GM03348 (cell line): ENCODE measurements around the gene TMEM117.

ENCODE experiments used
- DNase-seq: peaks from one replicate; pipeline ENCODE4 v3.0.0; 2012; ENCODE audit warnings: low spot score

TMEM117 gene

DNA sequence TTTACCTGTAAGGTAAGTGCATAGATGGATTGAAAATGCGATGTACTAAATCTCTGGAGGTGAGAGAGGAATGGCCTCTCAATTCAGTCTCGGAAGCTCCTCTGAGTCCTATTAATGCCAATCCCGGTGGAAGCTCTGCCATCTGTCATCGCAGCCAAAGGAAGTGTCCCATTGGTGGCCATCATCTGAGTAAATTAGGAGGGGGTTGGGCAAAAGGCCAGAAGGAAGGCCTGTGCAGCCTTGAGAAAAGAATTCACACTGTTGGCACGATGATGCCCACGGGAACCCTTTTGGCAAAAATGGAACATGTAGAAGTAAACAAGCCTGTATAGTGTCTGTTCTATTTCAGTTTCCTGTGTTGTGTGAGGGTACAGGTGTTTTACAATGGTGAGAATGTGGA, 545.5 kb downstream of the TMEM117 start:
- no peak for DNase-seq

DNA sequence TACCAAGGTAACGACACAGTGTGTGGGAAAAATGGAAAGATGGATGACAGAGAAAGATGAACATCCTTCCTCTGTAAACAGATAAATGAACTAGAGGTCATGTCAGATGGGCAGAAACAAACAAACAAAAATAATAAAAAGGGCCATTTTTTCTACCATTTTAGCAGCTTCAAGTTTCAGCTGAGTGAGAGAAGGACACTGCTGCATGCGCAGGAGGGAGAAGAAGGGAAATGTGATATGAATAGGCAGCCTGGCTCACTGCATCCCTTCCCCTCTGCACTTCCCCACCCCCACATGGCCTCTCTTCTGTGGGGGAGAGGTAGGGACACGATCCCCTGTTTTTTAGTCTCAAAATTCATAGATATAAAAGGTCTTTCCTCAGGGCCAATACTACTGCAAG, 548.3 kb downstream of the TMEM117 start:
- no peak for DNase-seq

DNA sequence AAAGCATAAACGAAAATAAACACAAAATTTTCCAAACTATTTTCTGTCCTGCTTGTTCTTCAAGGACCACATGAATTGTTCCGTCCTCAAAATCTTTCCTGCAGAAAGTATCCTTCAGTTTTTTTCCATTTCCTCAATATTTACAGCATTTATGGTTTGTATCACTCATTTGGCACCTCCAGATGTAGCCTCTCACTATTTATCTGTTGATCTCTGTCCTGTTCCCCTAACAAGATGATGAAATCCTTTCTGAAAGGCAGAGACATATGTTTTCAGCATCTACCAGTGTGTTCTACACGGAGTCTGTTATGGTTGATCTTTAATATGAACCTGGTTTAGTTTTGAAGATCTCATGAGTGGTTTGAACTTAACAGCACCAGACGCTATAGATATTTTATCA, 550.1 kb downstream of the TMEM117 start:
- no peak for DNase-seq

GRCh38 chr12:44387581-44387980, 551.7 kb downstream of the TMEM117 start:
- DNase-seq, result no peak

GRCh38 chr12:44389038-44389437, 553.2 kb downstream of the TMEM117 start:
- DNase-seq, result no peak

- no peak for DNase-seq
Measured at GRCh38 chr12:44389896-44390295, 554.0 kb downstream of the TMEM117 start.

- DNase-seq, result no peak
Measured at GRCh38 chr12:44397631-44398030, 561.8 kb downstream of the TMEM117 start.

GRCh38 chr12:44403185-44403584, 567.3 kb downstream of the TMEM117 start:
- DNase-seq, result no peak

DNA sequence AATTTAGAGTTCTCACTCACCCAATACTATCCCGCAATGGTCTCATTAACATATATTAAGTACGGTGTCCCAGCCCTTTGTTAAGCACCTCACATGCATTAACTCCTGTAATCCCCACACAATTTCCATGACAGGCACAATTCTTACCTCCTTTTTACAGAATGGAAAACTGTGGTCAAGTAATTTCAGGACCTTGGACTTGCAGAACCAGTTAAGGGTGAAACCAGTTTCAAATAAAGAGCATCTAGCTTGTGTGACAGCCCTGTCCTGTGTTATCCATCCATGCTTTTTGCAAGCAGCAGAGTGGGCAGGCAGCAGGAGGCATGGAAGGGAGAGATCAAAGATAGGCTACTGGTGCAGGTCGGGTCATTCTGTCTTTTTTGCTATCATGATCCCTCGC, 569.4 kb downstream of the TMEM117 start:
- DNase-seq, result no peak

GRCh38 chr12:44422559-44422958, 586.7 kb downstream of the TMEM117 start:
- DNase-seq, result no peak

GRCh38 chr12:44428825-44429224, 592.9 kb downstream of the TMEM117 start:
- DNase-seq, result no peak

DNA sequence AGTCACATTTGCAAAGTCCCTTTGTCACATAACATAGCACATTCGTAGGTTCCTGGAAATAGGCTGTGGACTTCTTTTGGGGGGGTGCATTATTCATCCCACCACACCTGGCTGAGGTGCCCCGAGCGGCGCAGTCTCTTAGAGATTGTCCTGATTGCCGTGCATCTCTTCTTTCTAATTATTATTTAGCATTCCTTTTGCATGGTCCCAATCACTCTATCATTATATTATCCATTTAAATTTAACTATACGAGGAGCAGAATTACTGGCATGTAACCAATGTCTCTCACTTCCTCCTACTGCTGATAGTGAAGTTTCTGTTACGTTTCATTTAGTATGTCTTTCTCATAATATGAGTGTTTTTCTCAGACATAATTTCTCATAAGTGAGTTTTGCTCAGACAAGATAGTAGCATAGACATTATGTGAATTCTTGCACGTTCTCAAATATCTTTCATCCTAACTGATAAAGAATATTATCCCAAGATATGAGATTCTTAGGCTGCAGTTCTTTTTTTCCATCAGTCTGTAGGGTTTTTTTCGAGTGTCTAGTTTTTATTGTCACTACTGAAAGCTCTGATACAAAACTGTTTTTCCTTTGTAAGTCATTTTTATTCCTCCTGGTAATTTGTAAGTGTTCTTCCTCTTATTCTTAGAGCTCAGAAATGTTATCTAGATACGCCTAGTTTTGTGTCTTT, 595.9 kb downstream of the TMEM117 start:
- no peak for DNase-seq

DNA sequence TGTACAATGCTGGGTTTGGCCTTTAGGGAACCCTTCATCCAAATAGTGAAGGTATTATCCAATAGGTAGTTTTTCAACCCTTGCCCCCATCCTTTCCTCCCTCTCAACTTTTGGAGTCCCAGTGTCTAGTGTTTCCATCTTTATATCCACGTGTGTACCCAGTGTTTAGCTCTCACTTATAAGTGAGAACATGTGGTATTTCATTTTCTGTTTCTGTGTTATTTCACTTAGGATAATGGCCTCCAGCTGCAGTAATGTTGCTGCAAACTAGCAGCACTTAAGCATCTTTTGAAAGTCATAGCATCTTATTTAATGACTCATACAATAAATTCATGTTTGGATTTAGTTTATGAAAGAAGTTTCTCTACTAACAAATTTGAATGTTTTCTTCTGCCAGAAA, 597.8 kb downstream of the TMEM117 start:
- no peak for DNase-seq

- DNase-seq, result no peak
Measured at GRCh38 chr12:44436756-44437155, 600.9 kb downstream of the TMEM117 start.
